Activated CD4-positive, CD25-positive, alpha-beta regulatory T cell treated with anti-CD3 and anti-CD28 coated beads, Interleukin-2, amount 50 U/mL, for 72 hours (primary cell): ENCODE results near the gene CDK11B.
"Not testable (repeated sequence)": the region's sequence is repeated elsewhere in the genome, so short reads cannot be mapped to it uniquely, and the experiment has no call there.

ENCODE experiments used
- DNase-seq: peaks from one replicate; pipeline ENCODE4 v3.0.0; 2021

Gene CDK11B

GRCh38 chr1:1597275-1597930 is 61.4 kb downstream of the CDK11B start:
- no peak for DNase-seq

DNA sequence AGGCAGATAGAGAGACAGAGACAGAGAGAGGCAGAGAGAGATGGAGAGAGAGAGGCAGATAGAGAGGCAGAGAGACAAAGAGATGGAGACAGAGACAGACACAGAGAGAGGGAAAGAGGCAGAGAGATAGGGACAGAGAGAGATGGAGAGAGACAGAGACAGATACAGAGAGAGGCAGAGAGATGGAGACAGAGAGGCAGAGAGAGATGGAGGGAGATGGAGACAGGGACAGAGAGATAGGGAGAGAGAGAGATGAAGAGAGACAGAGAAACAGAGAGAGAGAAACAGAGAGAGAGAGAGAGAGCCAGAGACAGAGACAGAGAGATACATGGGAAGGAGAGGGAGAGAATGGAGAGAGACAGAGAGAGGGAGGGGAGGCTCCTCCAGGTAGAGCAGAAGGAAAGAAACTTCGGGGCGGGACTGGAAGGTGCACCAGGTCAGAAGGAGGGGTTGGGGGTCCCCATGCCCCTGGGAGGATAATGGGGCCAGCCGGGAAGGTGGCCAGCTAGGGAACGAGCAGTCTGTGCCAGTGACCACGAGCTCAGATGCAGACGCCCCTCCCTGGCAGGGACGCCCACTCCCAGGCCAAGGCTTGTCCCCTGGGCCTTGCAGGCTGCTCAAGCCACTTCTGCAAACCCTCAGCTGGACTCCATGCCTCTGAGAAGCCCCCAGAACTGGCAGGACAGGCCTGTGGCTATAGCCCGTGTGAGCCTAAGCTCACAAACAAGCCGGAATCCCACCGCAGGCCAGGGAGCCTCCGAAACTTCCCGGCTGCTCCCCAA is 62.1 kb downstream of the CDK11B start:
- DNase-seq, result no peak

DNA sequence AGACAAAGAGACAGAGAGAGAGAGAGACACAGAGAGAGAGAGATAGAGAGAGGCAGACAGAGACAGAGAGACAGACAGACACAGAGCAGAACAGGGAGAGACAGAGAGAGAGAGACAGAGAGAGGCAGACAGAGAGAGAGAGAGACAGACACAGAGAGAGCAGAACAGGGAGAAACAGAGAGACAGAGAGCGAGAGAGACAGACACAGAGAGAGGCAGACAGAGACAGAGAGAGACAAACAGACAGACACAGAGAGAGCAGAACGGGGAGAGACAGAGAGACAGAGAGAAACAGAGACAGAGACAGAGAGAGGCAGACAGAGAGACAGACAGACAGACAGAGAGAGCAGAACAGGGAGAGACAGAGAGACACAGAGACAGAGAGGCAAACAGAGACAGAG is 63.5 kb downstream of the CDK11B start:
- DNase-seq, result not testable (repeated sequence)

DNA sequence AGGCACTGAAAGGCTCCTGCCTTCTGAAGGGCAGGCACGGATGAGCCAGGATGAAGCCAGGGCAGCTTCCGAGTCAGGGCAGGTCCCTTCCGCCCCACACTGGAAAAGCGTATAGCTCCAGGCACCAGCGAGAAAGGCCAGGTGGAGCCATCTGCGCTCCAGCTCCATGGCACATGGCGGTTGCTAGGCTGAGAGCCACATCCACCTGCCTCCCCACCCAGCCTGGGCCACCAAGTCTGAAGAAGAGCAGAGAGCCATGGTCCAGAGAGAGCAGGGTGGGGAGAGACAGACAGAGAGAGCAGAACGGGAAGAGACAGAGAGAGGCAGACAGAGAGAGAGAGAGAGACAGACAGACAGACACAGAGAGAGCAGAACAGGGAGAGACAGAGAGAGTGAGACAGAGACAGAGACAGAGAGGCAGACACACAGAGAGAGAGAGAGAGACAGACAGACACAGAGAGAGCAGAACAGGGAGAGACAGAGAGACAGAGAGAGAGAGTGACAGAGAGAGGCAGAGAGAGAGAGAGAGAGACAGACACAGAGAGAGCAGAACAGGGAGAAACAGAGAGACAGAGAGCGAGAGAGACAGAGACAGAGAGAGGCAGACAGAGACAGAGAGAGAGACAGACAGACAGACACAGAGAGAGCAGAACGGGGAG is 64.1 kb downstream of the CDK11B start:
- DNase-seq, result no peak

- DNase-seq, result no peak
Measured at GRCh38 chr1:1593834-1594601, 64.8 kb downstream of the CDK11B start.

GRCh38 chr1:1591452-1591851 is 67.4 kb downstream of the CDK11B start:
- DNase-seq, result no peak
